Measurements from ENCODE around the gene DNAH8. TPM values are rescaled to one million over a fixed set of nuclear protein-coding genes. Genes with fewer than 3 reads are reported as not detected.

The DNAH8 gene
- total RNA-seq, 1 donor from 2014 or later: not detected

GRCh38 chr6:38749473-38749872 is 34.4 kb downstream of the DNAH8 start:
- DNase-seq (ENCODE audit: low read depth): no peak
- no peak for TF ChIP-seq CTCF (conservative IDR thresholded peaks at IDR 0.05; ENCODE audit: low read depth, low read length)
- no peak overlapping the region for H3K4me3 ChIP-seq (ENCODE audit: low read depth, low read length)

- DNase-seq (ENCODE audit: low read depth): no peak
- H3K4me3 ChIP-seq (ENCODE audit: low read depth, low read length): no peak overlapping the region
- TF ChIP-seq CTCF (conservative IDR thresholded peaks at IDR 0.05; ENCODE audit: low read depth, low read length): no peak
Measured at GRCh38 chr6:38750968-38751615, 36.0 kb downstream of the DNAH8 start.

GRCh38 chr6:38753707-38754106 is 38.6 kb downstream of the DNAH8 start:
- no peak for TF ChIP-seq CTCF (conservative IDR thresholded peaks at IDR 0.05; ENCODE audit: low read depth, low read length)
- no peak for DNase-seq (ENCODE audit: low read depth)
- no peak overlapping the region for H3K4me3 ChIP-seq (ENCODE audit: low read depth, low read length)

DNA sequence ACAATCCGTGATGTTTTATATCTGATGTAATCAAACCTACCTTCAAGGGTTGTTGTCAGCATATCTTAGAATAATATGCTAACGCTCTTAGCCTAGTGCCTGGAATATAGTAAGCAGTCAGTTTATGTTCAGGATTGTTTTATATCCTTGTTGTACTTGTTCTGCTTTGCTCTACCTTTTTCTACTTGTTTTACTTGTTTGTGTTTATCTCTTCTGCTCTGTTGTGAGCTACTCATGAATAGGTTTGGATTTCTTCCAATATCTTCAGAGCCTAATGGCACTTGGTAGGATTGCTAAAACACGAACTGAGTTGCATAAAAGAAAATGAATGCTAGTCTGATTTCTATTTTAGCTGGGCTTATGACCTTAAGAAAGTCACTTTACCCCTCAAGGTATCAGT is 40.1 kb downstream of the DNAH8 start:
- DNase-seq (ENCODE audit: low read depth): no peak
- no peak overlapping the region for H3K4me3 ChIP-seq (ENCODE audit: low read depth, low read length)
- no peak for TF ChIP-seq CTCF (conservative IDR thresholded peaks at IDR 0.05; ENCODE audit: low read depth, low read length)

DNA sequence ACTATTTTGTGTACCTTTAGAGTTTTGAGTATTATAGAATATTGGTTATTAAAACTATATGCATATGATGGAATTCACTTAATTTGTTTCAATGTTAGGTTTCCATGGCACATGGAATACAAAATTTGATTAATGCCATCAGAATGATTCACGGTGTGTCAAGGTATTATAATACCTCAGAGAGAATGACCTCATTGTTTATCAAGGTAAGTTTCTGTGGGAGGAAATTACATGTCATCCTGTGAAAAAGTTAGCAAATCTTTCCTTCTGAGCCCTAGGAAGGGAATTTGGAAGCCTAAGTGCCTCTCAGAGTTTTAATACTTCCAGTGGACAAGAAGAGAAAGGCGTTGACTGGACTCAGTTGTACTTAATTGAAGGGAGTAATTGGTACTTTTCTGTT is 40.8 kb downstream of the DNAH8 start:
- H3K4me3 ChIP-seq (ENCODE audit: low read depth, low read length): no peak overlapping the region
- no peak for TF ChIP-seq CTCF (conservative IDR thresholded peaks at IDR 0.05; ENCODE audit: low read depth, low read length)
- DNase-seq (ENCODE audit: low read depth): no peak

GRCh38 chr6:38760097-38760496 is 45.0 kb downstream of the DNAH8 start:
- H3K4me3 ChIP-seq (ENCODE audit: low read depth, low read length): no peak overlapping the region
- DNase-seq (ENCODE audit: low read depth): no peak
- no peak for TF ChIP-seq CTCF (conservative IDR thresholded peaks at IDR 0.05; ENCODE audit: low read depth, low read length)

DNA sequence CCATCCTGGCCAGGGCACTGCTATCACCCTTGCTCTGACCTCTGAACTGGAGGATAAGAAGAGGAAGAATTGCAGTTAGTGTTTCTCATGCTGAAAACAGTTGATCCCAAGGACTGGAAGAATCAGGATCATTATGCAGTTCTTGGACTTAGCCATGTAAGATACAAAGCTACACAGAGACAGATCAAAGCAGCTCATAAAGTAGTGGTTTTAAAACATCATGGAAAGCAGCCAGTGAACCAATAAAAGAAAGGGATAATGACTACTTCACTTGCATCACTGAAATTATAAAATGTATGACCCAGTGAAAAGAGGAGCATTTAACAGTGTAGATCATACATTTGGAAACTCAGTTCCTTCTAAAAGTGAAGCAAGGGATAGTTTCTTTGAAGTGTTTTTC is 47.7 kb downstream of the DNAH8 start:
- no peak for TF ChIP-seq CTCF (conservative IDR thresholded peaks at IDR 0.05; ENCODE audit: low read depth, low read length)
- no peak overlapping the region for H3K4me3 ChIP-seq (ENCODE audit: low read depth, low read length)
- no peak for DNase-seq (ENCODE audit: low read depth)
